ENCODE results near the gene CCDC167. TPM values are rescaled to one million over a fixed set of nuclear protein-coding genes. Genes with fewer than 3 reads are reported as not detected.

Gene CCDC167
- total RNA-seq, 2 experiments from 2014 or later, result 7.3 to 8.0 TPM

DNA sequence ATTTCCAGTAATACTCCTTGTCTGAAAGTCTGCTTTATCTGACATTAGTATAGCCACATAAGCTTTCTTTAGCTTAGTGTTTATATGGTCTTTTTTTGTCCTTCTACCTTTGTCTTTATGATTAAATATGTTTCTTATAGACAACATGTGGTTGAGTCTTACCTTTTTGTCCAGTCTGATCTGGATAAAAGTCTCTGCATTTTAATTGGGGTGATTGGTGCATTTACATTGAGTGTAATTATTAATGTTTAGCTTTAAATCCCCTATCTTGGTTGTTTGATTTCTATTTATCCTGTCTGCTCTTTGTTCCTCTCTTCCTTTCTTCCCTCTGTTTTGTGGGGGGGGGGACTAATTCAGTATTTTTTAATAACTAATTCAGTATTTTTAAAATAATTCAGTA, 32.0 kb downstream of the CCDC167 start:
- Mint-ChIP-seq H3K36me3 (ENCODE audit: low read depth) (peaks cover 84% of the 10 kb centered on the region), H3K4me1 (ENCODE audit: low read depth) (no peaks in the 10 kb centered on the region), H3K27me3 (no peaks in the 10 kb centered on the region), H3K9me3 (peaks cover 5% of the 10 kb centered on the region), H3K27ac (no peak overlapping the region), H3K4me3 (no peak overlapping the region)
- TF ChIP-seq, protein P1, sequence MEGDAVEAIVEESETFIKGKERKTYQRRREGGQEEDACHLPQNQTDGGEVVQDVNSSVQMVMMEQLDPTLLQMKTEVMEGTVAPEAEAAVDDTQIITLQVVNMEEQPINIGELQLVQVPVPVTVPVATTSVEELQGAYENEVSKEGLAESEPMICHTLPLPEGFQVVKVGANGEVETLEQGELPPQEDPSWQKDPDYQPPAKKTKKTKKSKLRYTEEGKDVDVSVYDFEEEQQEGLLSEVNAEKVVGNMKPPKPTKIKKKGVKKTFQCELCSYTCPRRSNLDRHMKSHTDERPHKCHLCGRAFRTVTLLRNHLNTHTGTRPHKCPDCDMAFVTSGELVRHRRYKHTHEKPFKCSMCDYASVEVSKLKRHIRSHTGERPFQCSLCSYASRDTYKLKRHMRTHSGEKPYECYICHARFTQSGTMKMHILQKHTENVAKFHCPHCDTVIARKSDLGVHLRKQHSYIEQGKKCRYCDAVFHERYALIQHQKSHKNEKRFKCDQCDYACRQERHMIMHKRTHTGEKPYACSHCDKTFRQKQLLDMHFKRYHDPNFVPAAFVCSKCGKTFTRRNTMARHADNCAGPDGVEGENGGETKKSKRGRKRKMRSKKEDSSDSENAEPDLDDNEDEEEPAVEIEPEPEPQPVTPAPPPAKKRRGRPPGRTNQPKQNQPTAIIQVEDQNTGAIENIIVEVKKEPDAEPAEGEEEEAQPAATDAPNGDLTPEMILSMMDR (IDR thresholded peaks at IDR 0.05), result no peak
- Histone ChIP-seq H3K36me3 (ENCODE audit: insufficient read depth, low read length) (peaks cover 58% of the 10 kb centered on the region), H3K4me1 (ENCODE audit: insufficient read depth, low read length) (no peaks in the 10 kb centered on the region), H3K27ac (ENCODE audit: low read depth in 1 of 2, low read length in 2 of 2) (no peak overlapping the region), H3K4me3 (ENCODE audit: low read length) (no peak overlapping the region), H3K9me3 (ENCODE audit: control insufficient read depth in 1 of 2, insufficient read depth in 1 of 2, low read length in 2 of 2) (no peaks in the 10 kb centered on the region), H3K27me3 (ENCODE audit: control insufficient read depth in 1 of 2, insufficient read depth in 2 of 2, low read length in 2 of 2) (no peaks in the 10 kb centered on the region)
- ATAC-seq (ENCODE audit: poor library complexity), result no peak
- POLR2A ChIA-PET, result no interaction called here
- DNase-seq, result no peak
- intact Hi-C loops (cut with DNase I, micrococcal nuclease), result no loop called here
- CTCF ChIA-PET, result no interaction called here

DNA sequence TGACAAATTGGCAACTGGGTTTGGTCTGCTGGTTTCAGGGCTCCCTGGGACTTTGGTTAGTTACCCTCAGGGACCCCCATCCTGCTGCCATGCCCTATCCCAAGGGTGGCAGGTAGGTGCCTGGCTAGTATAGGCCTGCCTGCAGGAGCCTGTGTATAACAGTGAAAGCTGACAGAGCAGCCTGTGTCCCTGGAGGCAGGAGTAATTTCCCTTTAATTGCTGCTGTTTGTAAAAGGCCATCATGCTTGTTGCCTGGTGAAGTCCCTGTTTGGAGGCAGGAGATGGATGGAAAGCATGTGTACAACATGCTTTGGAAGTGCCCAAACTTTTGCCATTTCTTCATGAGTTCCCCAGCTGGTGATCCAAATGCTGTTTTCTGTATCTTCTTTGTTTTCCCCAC, 36.6 kb downstream of the CCDC167 start:
- no peaks in the 10 kb centered on the region for H3K4me1 ChIP-seq (ENCODE audit: insufficient read depth, low read length)
- Mint-ChIP-seq H3K27me3 (no peaks in the 10 kb centered on the region), H3K27ac (no peak overlapping the region), H3K4me1 (ENCODE audit: low read depth) (no peaks in the 10 kb centered on the region), H3K36me3 (ENCODE audit: low read depth) (peaks cover 96% of the 10 kb centered on the region), H3K9me3 (peaks cover 5% of the 10 kb centered on the region), H3K4me3 (no peak overlapping the region)
- DNase-seq (no peak), ATAC-seq (ENCODE audit: poor library complexity) (no peak)
- no peak overlapping the region for H3K27ac ChIP-seq (ENCODE audit: low read depth in 1 of 2, low read length in 2 of 2)
- H3K36me3 ChIP-seq (ENCODE audit: insufficient read depth, low read length), result peaks cover 75% of the 10 kb centered on the region
- ChIA-PET POLR2A (no interaction called here), CTCF (no interaction called here)
- H3K9me3 ChIP-seq (ENCODE audit: control insufficient read depth in 1 of 2, insufficient read depth in 1 of 2, low read length in 2 of 2), result no peaks in the 10 kb centered on the region
- H3K27me3 ChIP-seq (ENCODE audit: control insufficient read depth in 1 of 2, insufficient read depth in 2 of 2, low read length in 2 of 2), result no peaks in the 10 kb centered on the region
- no peak overlapping the region for H3K4me3 ChIP-seq (ENCODE audit: low read length)
- intact Hi-C loops (cut with DNase I, micrococcal nuclease), result no loop called here
- TF ChIP-seq, protein P1 (IDR thresholded peaks at IDR 0.05), result no peak

DNA sequence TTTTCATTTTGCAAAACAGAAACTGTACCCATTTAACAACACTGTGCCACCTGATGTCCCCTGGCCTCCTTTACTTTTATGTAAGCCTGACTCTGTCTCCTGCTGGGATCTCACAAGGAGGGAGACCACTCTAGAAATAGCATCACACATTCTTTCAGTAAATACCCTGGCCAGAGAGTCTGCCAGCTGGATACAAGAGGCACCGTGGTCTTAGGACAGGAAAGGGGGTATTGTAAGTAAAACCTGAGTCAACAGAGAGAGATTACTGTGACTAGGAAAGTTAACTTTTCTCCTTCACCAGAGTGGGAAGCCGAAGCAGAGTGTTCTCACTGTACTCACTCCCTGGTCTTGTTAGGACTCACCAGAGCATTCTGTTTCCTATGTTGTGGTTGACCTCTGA, 38.9 kb downstream of the CCDC167 start:
- TF ChIP-seq, protein P1 (IDR thresholded peaks at IDR 0.05), result no peak
- H3K36me3 ChIP-seq (ENCODE audit: insufficient read depth, low read length), result peaks cover 83% of the 10 kb centered on the region
- H3K4me1 ChIP-seq (ENCODE audit: insufficient read depth, low read length), result no peaks in the 10 kb centered on the region
- no peak for ATAC-seq (ENCODE audit: poor library complexity)
- H3K9me3 ChIP-seq (ENCODE audit: control insufficient read depth in 1 of 2, insufficient read depth in 1 of 2, low read length in 2 of 2), result no peaks in the 10 kb centered on the region
- no peaks in the 10 kb centered on the region for H3K27me3 ChIP-seq (ENCODE audit: control insufficient read depth in 1 of 2, insufficient read depth in 2 of 2, low read length in 2 of 2)
- intact Hi-C loops (cut with DNase I, micrococcal nuclease), result no loop called here
- Mint-ChIP-seq H3K9me3 (no peaks in the 10 kb centered on the region), H3K27me3 (no peaks in the 10 kb centered on the region), H3K4me1 (ENCODE audit: low read depth) (no peaks in the 10 kb centered on the region), H3K4me3 (no peak overlapping the region), H3K27ac (no peak overlapping the region), H3K36me3 (ENCODE audit: low read depth) (peaks cover 98% of the 10 kb centered on the region)
- DNase-seq, result no peak
- no peak overlapping the region for H3K27ac ChIP-seq (ENCODE audit: low read depth in 1 of 2, low read length in 2 of 2)
- ChIA-PET CTCF (no interaction called here), POLR2A (no interaction called here)
- H3K4me3 ChIP-seq (ENCODE audit: low read length), result no peak overlapping the region
